Measurements from ENCODE around the gene CHCHD1.

Gene CHCHD1

GRCh38 chr10:73743905-73744663 is 37.8 kb upstream of the CHCHD1 start, which contains the start of gene SEC24C:
TSS of gene SEC24C (plus strand) at chr10:73744372. CDS start at chr10:73746833, 2,461 bp downstream.
- Histone ChIP-seq H3K9ac (ENCODE audit: low read length) (peak within 1 kb of the TSS; percentile 95), H3K4me1 (ENCODE audit: control insufficient read depth in 1 of 2, insufficient read depth in 2 of 2, low read length in 2 of 2) (peaks cover 0 to 2% of the 10 kb centered on the region in 2 experiments), H4K91ac (ENCODE audit: low read depth, low read length) (peak within 1 kb of the TSS; percentile 86), H2AK5ac (ENCODE audit: low read length) (peak within 1 kb of the TSS; percentile 98), H3K14ac (ENCODE audit: low read length) (peak within 1 kb of the TSS; percentile 80), H3K4ac (ENCODE audit: low read depth, low read length) (peak within 1 kb of the TSS; percentile 95), H3K27ac (ENCODE audit: low read depth, low read length) (peak within 1 kb of the TSS; percentile 81), H3K18ac (ENCODE audit: low read length) (peak within 1 kb of the TSS; percentile 71), H3K79me2 (ENCODE audit: control insufficient read depth, insufficient read depth, low read length, poor library complexity) (peaks cover 6% of the 10 kb centered on the region), H2BK5ac (ENCODE audit: low read depth, low read length, poor library complexity) (peak within 1 kb of the TSS; percentile 83), H2AFZ (ENCODE audit: insufficient read depth, low read length, poor library complexity) (peak within 1 kb of the TSS; percentile 55), H3K4me3 (ENCODE audit: low read depth, low read length) (peak within 1 kb of the TSS; percentile 88), H3K4me2 (ENCODE audit: low read length) (peak within 1 kb of the TSS; percentile 86), H3K9me3 (ENCODE audit: insufficient read depth, low read depth, low read length) (no peaks in the 10 kb centered on the region), H3K27me3 (ENCODE audit: insufficient read depth, low read length) (no peaks in the 10 kb centered on the region), H3K79me1 (ENCODE audit: low read length) (peaks cover 9% of the 10 kb centered on the region), H3K36me3 (ENCODE audit: control insufficient read depth in 1 of 2, insufficient read depth in 2 of 2, low read length in 2 of 2) (peaks cover 16 to 18% of the 10 kb centered on the region in 2 experiments), H2BK12ac (ENCODE audit: low read length) (no peak within 1 kb of the TSS), H4K8ac (ENCODE audit: low read depth, low read length) (peak within 1 kb of the TSS; percentile 99), H3K23ac (ENCODE audit: low read length) (no peak within 1 kb of the TSS), H2BK120ac (ENCODE audit: insufficient read depth, low read length, poor library complexity) (peak within 1 kb of the TSS; percentile 28), H4K12ac (ENCODE audit: low read depth, low read length) (peak within 1 kb of the TSS; percentile 88)
- no CpG with 5 or more reads among the region's 36 CpGs for WGBS (ENCODE audit: extremely low coverage, insufficient coverage, insufficient read length)
- peak; percentile 97 to 99 for DNase-seq

- H3K27ac ChIP-seq (ENCODE audit: low read depth, low read length) = peak overlapping the region; percentile 81
- peak overlapping the region; percentile 80 for H3K14ac ChIP-seq (ENCODE audit: low read length)
- H3K23ac ChIP-seq (ENCODE audit: low read length) = no peak overlapping the region
- peak overlapping the region; percentile 88 for H3K4me3 ChIP-seq (ENCODE audit: low read depth, low read length)
- H2AK5ac ChIP-seq (ENCODE audit: low read length) = peak overlapping the region; percentile 71
- H3K4ac ChIP-seq (ENCODE audit: low read depth, low read length) = peak overlapping the region; percentile 78
- H3K36me3 ChIP-seq (ENCODE audit: control insufficient read depth in 1 of 2, insufficient read depth in 2 of 2, low read length in 2 of 2) = peaks cover 18 to 20% of the 10 kb centered on the region in 2 experiments
- H2BK12ac ChIP-seq (ENCODE audit: low read length) = no peak overlapping the region
- peak overlapping the region; percentile 71 for H3K18ac ChIP-seq (ENCODE audit: low read length)
- WGBS (ENCODE audit: extremely low coverage, insufficient coverage, insufficient read length) = no CpG with 5 or more reads among the region's 10 CpGs
- peak overlapping the region; percentile 91 for H3K9ac ChIP-seq (ENCODE audit: low read length)
- peaks cover 6% of the 10 kb centered on the region for H3K79me2 ChIP-seq (ENCODE audit: control insufficient read depth, insufficient read depth, low read length, poor library complexity)
- no peaks in the 10 kb centered on the region for H3K27me3 ChIP-seq (ENCODE audit: insufficient read depth, low read length)
- peak overlapping the region; percentile 88 for H4K12ac ChIP-seq (ENCODE audit: low read depth, low read length)
- peak overlapping the region; percentile 86 for H3K4me2 ChIP-seq (ENCODE audit: low read length)
- no peaks in the 10 kb centered on the region for H3K9me3 ChIP-seq (ENCODE audit: insufficient read depth, low read depth, low read length)
- peak overlapping the region; percentile 92 for H4K8ac ChIP-seq (ENCODE audit: low read depth, low read length)
- H4K91ac ChIP-seq (ENCODE audit: low read depth, low read length) = peak overlapping the region; percentile 78
- H2AFZ ChIP-seq (ENCODE audit: insufficient read depth, low read length, poor library complexity) = peak overlapping the region; percentile 55
- DNase-seq = peak; percentile 66 to 79
- peak overlapping the region; percentile 28 for H2BK120ac ChIP-seq (ENCODE audit: insufficient read depth, low read length, poor library complexity)
- peaks cover 9% of the 10 kb centered on the region for H3K79me1 ChIP-seq (ENCODE audit: low read length)
- peaks cover 0 to 2% of the 10 kb centered on the region in 2 experiments for H3K4me1 ChIP-seq (ENCODE audit: control insufficient read depth in 1 of 2, insufficient read depth in 2 of 2, low read length in 2 of 2)
- peak overlapping the region; percentile 18 for H2BK5ac ChIP-seq (ENCODE audit: low read depth, low read length, poor library complexity)
These were observed 37.2 kb upstream of the CHCHD1 start for GRCh38 chr10:73744664-73744975.

- no peak overlapping the region for H3K4me2 ChIP-seq (ENCODE audit: low read length)
- no peak for DNase-seq
- WGBS (ENCODE audit: extremely low coverage, insufficient coverage, insufficient read length) = no CpG with 5 or more reads among the region's 2 CpGs
These were observed 35.1 kb upstream of the CHCHD1 start for GRCh38 chr10:73746721-73747120.

GRCh38 chr10:73750819-73751218 is 31.0 kb upstream of the CHCHD1 start:
- Histone ChIP-seq H3K4me1 (ENCODE audit: control insufficient read depth in 1 of 2, insufficient read depth in 2 of 2, low read length in 2 of 2) (no peaks in the 10 kb centered on the region), H3K18ac (ENCODE audit: low read length) (no peak overlapping the region), H2BK5ac (ENCODE audit: low read depth, low read length, poor library complexity) (no peak overlapping the region), H2BK120ac (ENCODE audit: insufficient read depth, low read length, poor library complexity) (no peak overlapping the region), H4K8ac (ENCODE audit: low read depth, low read length) (no peak overlapping the region), H3K9ac (ENCODE audit: low read length) (no peak overlapping the region), H3K27ac (ENCODE audit: low read depth, low read length) (no peak overlapping the region), H3K23ac (ENCODE audit: low read length) (no peak overlapping the region), H2BK12ac (ENCODE audit: low read length) (no peak overlapping the region), H3K27me3 (ENCODE audit: insufficient read depth, low read length) (no peaks in the 10 kb centered on the region), H3K4me3 (ENCODE audit: low read depth, low read length) (no peak overlapping the region), H3K4ac (ENCODE audit: low read depth, low read length) (no peak overlapping the region), H4K12ac (ENCODE audit: low read depth, low read length) (no peak overlapping the region), H2AFZ (ENCODE audit: insufficient read depth, low read length, poor library complexity) (no peak overlapping the region), H3K36me3 (ENCODE audit: control insufficient read depth in 1 of 2, insufficient read depth in 2 of 2, low read length in 2 of 2) (peaks cover 44 to 49% of the 10 kb centered on the region in 2 experiments), H2AK5ac (ENCODE audit: low read length) (no peak overlapping the region), H3K14ac (ENCODE audit: low read length) (no peak overlapping the region), H3K79me1 (ENCODE audit: low read length) (no peaks in the 10 kb centered on the region), H4K91ac (ENCODE audit: low read depth, low read length) (no peak overlapping the region), H3K79me2 (ENCODE audit: control insufficient read depth, insufficient read depth, low read length, poor library complexity) (no peaks in the 10 kb centered on the region), H3K9me3 (ENCODE audit: insufficient read depth, low read depth, low read length) (no peaks in the 10 kb centered on the region), H3K4me2 (ENCODE audit: low read length) (no peak overlapping the region)
- no CpG with 5 or more reads among the region's 1 CpG for WGBS (ENCODE audit: extremely low coverage, insufficient coverage, insufficient read length)
- DNase-seq = no peak

More at GRCh38 chr10:73746721-73747120, 35.1 kb upstream of the CHCHD1 start:
- Histone ChIP-seq H2BK5ac (ENCODE audit: low read depth, low read length, poor library complexity) (no peak overlapping the region), H3K79me1 (ENCODE audit: low read length) (peaks cover 9% of the 10 kb centered on the region), H3K79me2 (ENCODE audit: control insufficient read depth, insufficient read depth, low read length, poor library complexity) (peaks cover 6% of the 10 kb centered on the region), H2AFZ (ENCODE audit: insufficient read depth, low read length, poor library complexity) (no peak overlapping the region), H3K4ac (ENCODE audit: low read depth, low read length) (peak overlapping the region; percentile 84), H3K9me3 (ENCODE audit: insufficient read depth, low read depth, low read length) (no peaks in the 10 kb centered on the region), H3K4me3 (ENCODE audit: low read depth, low read length) (no peak overlapping the region), H3K27ac (ENCODE audit: low read depth, low read length) (no peak overlapping the region), H3K18ac (ENCODE audit: low read length) (no peak overlapping the region), H3K4me1 (ENCODE audit: control insufficient read depth in 1 of 2, insufficient read depth in 2 of 2, low read length in 2 of 2) (peaks cover 0 to 2% of the 10 kb centered on the region in 2 experiments), H3K9ac (ENCODE audit: low read length) (no peak overlapping the region), H4K12ac (ENCODE audit: low read depth, low read length) (peak overlapping the region; percentile 43), H2AK5ac (ENCODE audit: low read length) (no peak overlapping the region), H2BK120ac (ENCODE audit: insufficient read depth, low read length, poor library complexity) (no peak overlapping the region), H4K8ac (ENCODE audit: low read depth, low read length) (no peak overlapping the region), H4K91ac (ENCODE audit: low read depth, low read length) (no peak overlapping the region), H3K23ac (ENCODE audit: low read length) (no peak overlapping the region), H2BK12ac (ENCODE audit: low read length) (no peak overlapping the region), H3K27me3 (ENCODE audit: insufficient read depth, low read length) (no peaks in the 10 kb centered on the region), H3K14ac (ENCODE audit: low read length) (no peak overlapping the region), H3K36me3 (ENCODE audit: control insufficient read depth in 1 of 2, insufficient read depth in 2 of 2, low read length in 2 of 2) (peaks cover 28% of the 10 kb centered on the region in 2 experiments)

All from trophoblast cell (in vitro differentiated cells and primary cell).